HUES64 (cell line): ENCODE measurements around the gene HCFC1R1.

Experiments used
- H3K27ac ChIP-seq: 2 replicates; pipeline ENCODE4 v1.7.0; 2013; ENCODE audit warnings: low read depth, low read length, inconsistent platforms
- H3K27me3 ChIP-seq: 2 replicates; pipeline ENCODE4 v1.6.1; 2013; ENCODE audit warnings: mild to moderate bottlenecking, low read length; ENCODE audit not compliant: insufficient read depth
- H3K36me3 ChIP-seq: 2 replicates; pipeline ENCODE4 v1.6.1; 2013; ENCODE audit warnings: mild to moderate bottlenecking, low read length; ENCODE audit not compliant: insufficient read depth
- H3K4me1 ChIP-seq: 2 replicates; pipeline ENCODE4 v1.6.1; 2013; ENCODE audit warnings: mild to moderate bottlenecking, low read length, moderate library complexity; ENCODE audit not compliant: insufficient read depth
- H3K4me3 ChIP-seq: 2 replicates; pipeline ENCODE4 v1.5.1; 2013; ENCODE audit warnings: mild to moderate bottlenecking, low read length, moderate library complexity
- H3K9ac ChIP-seq: 2 replicates; pipeline ENCODE4 v1.6.1; 2013; ENCODE audit warnings: mild to moderate bottlenecking, low read depth, low read length
- H3K9me3 ChIP-seq: 2 replicates; pipeline ENCODE4 v1.6.1; 2013; ENCODE audit warnings: low read depth, low read length; ENCODE audit not compliant: insufficient read depth
- WGBS: fragments of 150-250, 120-280 bp; methylation state at CpG from one replicate; pipeline ENCODE4 v1.1.7; 2013; ENCODE audit warnings: missing lambda C conversion rate; 5-methylcytosine and 5-hydroxymethylcytosine counted together

Gene HCFC1R1

DNA sequence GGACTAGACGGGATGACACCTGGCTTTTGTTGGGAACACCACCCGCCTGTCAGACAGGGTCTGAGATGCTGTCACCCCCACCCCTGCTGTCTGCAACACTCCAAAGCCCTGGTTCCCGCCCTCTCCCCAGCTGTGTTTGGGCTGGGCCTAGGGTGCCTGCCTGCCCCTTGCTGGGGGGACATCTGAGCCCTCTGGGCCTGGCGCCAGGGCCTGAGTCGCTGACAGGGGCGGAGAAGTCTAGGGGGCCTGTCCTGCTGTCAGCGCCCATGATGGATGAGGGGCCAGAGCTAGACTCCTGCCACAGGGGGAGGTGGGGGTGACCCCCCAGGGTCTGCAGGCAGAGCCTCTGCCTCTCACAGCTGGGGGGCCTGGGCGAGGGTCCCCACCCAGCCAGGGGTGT, 35.9 kb downstream of the HCFC1R1 start:
- no peak overlapping the region for H3K9ac ChIP-seq
- no peaks in the 10 kb centered on the region for H3K9me3 ChIP-seq
- H3K27me3 ChIP-seq: no peaks in the 10 kb centered on the region

DNA sequence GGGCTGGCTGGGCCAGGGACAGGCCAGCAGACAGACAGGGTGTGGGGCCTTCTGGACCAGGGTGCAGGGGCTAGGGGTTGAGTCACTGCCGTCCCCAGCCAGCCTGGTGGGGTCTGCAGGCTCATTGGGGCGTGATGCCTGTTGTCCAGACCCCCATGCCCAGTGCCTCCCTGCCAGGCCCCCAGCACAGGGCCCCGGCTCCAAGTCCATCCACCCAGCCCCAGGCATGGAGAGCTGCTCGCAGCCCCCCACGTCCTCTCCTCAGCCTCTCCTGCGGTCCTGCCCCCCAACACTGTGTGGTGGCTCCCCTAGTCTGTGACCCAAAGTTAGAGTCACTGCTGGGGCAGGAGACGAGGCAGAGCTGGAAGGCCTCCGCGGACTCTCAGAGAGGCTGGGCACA, 36.5 kb downstream of the HCFC1R1 start:
- Histone ChIP-seq H3K27me3 (no peaks in the 10 kb centered on the region), H3K9ac (no peak overlapping the region), H3K4me1 (peaks cover 23% of the 10 kb centered on the region), H3K9me3 (no peaks in the 10 kb centered on the region), H3K4me3 (no peak overlapping the region), H3K36me3 (no peaks in the 10 kb centered on the region), H3K27ac (no peak overlapping the region)
- WGBS: 87% methylated on average over 9 of the region's 9 CpGs

More for the DNA sequence above, 35.9 kb downstream of the HCFC1R1 start:
- Histone ChIP-seq H3K4me1 (peaks cover 20% of the 10 kb centered on the region), H3K36me3 (no peaks in the 10 kb centered on the region), H3K27ac (no peak overlapping the region), H3K4me3 (no peak overlapping the region)
- WGBS: 70% methylated on average over 8 of the region's 8 CpGs

DNA sequence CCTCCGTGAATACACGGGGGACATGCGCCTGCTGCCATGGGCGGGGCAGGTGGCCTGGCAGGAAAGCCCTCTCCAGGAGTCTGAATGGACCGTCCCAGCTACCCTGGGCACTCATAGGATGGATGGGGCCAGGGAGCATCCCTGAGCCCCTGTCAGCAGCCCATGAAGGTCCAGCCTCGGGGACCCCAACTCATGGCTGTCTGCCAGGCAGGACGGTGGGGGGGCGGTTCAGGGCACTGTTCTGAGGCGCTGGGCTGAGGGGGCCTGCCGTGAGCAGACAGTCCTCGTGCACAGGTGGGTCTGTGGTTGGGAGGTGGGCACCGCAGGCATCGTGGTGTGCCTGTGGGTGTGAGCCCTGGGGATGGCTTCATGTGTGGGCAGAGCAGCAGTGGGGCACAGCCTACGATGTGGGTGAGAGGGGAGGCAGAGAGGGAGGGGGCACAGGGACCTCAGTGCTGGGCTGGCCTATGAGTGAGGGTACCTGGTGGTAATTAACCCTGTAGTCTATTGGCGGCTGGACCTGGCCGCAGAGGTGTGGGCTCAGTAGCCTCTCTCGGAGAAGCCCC, 37.0 kb downstream of the HCFC1R1 start:
- no peak overlapping the region for H3K9ac ChIP-seq
- WGBS: 90% methylated on average over 17 of the region's 17 CpGs
- H3K27ac ChIP-seq: no peak overlapping the region

DNA sequence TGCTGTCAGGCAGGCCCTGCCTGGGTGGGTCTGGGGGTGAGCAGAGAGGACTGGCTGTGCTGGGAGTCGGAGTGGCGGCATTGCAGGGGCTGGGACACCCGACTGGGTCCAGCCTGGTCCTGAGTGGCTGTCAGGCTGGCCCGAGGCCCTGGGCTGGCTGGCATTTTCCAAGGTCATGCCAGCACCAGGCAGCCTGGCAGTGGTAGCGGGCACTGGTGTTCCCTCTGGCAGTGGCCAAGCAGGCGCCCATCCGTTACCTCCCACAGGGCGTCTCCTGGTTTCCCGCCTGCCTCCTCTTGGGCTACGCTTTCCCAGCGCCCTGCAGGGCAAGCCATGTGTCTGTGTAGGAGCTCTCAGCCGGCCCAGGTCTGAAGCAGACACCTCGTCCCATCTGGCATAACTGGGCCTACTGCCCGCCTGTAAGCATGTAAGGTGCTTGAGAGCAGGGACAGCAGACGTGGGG, 37.8 kb downstream of the HCFC1R1 start:
- Histone ChIP-seq H3K4me1 (peaks cover 35% of the 10 kb centered on the region), H3K9me3 (no peaks in the 10 kb centered on the region), H3K4me3 (no peak overlapping the region), H3K9ac (no peak overlapping the region), H3K36me3 (no peaks in the 10 kb centered on the region), H3K27ac (no peak overlapping the region), H3K27me3 (no peaks in the 10 kb centered on the region)
- WGBS: 92% methylated on average over 15 of the region's 15 CpGs

More for the DNA sequence above, 37.0 kb downstream of the HCFC1R1 start:
- no peaks in the 10 kb centered on the region for H3K9me3 ChIP-seq
- no peaks in the 10 kb centered on the region for H3K36me3 ChIP-seq
- H3K4me1 ChIP-seq: peaks cover 29% of the 10 kb centered on the region
- H3K27me3 ChIP-seq: no peaks in the 10 kb centered on the region
- H3K4me3 ChIP-seq: no peak overlapping the region

DNA sequence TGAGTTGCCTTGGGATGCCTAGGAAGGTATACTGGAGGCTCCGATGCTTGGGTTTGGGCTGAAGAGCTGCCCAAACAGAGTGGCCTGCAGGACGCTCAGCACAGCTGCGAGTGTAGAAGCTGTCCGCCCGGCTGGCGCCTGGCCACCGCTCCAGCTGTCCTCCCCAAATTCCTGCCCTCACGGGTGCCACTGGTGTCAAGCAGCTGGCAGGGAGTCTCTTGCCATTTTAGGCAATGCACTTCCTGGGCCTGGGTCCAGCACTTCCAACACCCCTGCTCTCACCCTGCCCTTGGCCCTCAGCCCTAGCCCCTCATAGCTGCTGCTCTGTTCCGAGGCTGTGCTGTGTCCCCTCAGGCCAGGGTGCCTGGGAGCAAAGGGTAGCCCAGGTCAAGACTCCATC, 38.3 kb downstream of the HCFC1R1 start:
- no peak overlapping the region for H3K9ac ChIP-seq
- 92% methylated on average over 9 of the region's 9 CpGs for WGBS
- H3K9me3 ChIP-seq: no peaks in the 10 kb centered on the region
- H3K4me3 ChIP-seq: no peak overlapping the region
- H3K27ac ChIP-seq: no peak overlapping the region
- H3K27me3 ChIP-seq: no peaks in the 10 kb centered on the region
- H3K4me1 ChIP-seq: peaks cover 32% of the 10 kb centered on the region
- no peaks in the 10 kb centered on the region for H3K36me3 ChIP-seq

DNA sequence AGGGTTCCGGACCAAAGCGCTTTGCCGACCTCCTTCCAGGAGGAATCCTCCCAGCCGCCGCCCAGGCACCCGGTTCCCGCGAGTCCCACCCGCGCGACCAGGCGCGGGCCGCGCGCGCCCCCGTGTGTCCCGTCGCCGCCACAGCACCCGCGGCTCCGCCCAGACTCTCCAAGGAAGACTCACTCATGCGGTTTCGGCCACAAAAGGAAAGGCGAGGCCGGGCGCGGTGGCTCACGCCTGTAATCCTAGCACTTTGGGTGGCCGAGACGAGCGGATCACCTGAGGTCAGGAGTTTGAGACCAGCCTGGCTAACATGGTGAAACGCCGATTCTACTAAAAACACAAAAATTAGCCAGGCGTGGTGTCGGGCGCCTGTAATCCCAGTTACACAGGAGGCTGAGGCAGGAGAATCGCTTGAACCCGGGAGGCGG, 40.0 kb downstream of the HCFC1R1 start:
- H3K4me3 ChIP-seq: no peak overlapping the region
- H3K27ac ChIP-seq: no peak overlapping the region
- H3K27me3 ChIP-seq: no peaks in the 10 kb centered on the region
- H3K4me1 ChIP-seq: peaks cover 27% of the 10 kb centered on the region
- H3K9me3 ChIP-seq: no peaks in the 10 kb centered on the region
- WGBS: 16% methylated on average over 42 of the region's 42 CpGs
- H3K9ac ChIP-seq: no peak overlapping the region
- H3K36me3 ChIP-seq: no peaks in the 10 kb centered on the region

DNA sequence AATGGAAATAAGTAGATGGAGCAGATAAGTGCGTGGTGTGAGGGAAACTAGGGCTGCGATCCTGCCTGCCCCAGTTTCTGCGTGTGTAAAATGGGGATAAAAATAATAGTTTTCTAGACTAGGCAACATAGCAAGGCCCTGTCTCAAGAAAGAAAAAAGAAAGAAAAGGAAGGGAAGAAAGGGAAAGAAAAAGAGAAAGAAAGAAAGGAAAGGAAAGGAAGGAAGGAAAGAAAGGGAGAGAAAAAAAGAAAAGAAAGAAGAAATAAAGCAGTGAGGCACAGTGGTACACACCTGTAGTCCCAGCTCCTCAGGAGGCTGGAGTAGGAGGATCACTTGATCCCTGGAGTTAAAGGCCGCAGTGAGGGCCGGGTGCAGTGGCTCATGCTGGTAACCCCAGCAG, 41.3 kb downstream of the HCFC1R1 start:
- H3K27me3 ChIP-seq: no peaks in the 10 kb centered on the region
- H3K27ac ChIP-seq: peak overlapping the region; percentile 95
- H3K4me1 ChIP-seq: peaks cover 27% of the 10 kb centered on the region
- 67% methylated on average over 5 of the region's 5 CpGs for WGBS
- H3K9ac ChIP-seq: no peak overlapping the region
- H3K4me3 ChIP-seq: no peak overlapping the region
- H3K9me3 ChIP-seq: no peaks in the 10 kb centered on the region
- peaks cover 10% of the 10 kb centered on the region for H3K36me3 ChIP-seq

DNA sequence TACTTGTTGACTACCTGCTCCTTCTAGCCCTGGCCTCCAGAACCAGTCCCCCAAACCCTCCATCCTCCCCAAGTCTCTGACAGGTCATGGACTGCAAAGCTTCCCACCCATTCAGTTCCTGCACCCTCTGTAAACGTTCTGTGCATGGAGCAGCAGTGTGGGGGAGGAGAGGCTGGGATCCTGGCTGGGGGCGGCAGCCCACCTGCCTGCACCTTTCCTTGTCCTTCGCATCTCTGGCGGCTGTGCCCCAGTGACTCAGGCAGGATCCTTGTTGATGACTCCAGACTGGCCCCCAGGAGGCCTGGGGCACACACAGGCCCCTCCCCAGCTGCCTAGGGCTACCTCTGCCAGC, 41.9 kb downstream of the HCFC1R1 start:
- WGBS: 4% methylated on average over 4 of the region's 4 CpGs
- Histone ChIP-seq H3K36me3 (peaks cover 15% of the 10 kb centered on the region), H3K27me3 (no peaks in the 10 kb centered on the region), H3K9me3 (no peaks in the 10 kb centered on the region), H3K4me3 (peak overlapping the region; percentile 69), H3K4me1 (peaks cover 27% of the 10 kb centered on the region), H3K9ac (peak overlapping the region; percentile 91), H3K27ac (peak overlapping the region; percentile 95)

DNA sequence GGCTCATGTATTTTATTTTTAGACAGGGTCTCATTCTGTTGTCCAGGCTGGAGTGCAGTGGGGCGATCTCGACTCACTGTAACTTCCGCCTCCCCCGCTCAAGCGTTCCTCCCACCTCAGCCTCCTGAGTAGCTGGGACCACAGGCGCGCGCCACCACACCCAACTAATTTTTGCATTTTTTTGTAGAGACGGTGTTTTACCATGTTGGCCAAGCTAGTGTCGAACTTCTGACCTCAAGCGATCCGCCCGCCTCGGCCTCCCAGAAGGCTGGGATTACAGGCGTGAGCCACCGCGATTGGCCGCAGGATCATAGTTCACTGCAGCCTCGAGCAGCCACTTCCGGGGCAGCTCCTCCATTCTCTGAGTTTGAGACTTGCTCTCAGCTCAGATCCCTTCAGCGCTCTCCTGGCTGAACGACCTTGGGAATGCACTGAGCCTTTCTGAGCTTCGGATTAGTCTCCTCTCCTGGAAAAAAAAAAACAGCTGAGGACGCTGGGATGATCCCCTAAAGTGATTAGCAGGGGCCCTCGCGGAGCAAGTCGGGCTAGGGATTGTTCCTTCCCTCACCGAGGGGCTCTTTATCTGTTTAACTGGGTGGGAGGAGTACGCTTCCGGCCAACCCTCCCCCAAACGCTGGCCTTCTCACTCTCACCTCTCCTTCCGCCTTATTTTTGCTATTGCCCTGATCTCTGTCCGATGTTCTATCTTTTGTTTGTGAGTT, 42.4 kb downstream of the HCFC1R1 start:
- Histone ChIP-seq H3K36me3 (peaks cover 20% of the 10 kb centered on the region), H3K9me3 (no peaks in the 10 kb centered on the region), H3K27ac (peak overlapping the region; percentile 95), H3K4me3 (peak overlapping the region; percentile 69), H3K9ac (peak overlapping the region; percentile 91), H3K27me3 (no peaks in the 10 kb centered on the region), H3K4me1 (peaks cover 27% of the 10 kb centered on the region)
- WGBS: 14% methylated on average over 32 of the region's 33 CpGs

DNA sequence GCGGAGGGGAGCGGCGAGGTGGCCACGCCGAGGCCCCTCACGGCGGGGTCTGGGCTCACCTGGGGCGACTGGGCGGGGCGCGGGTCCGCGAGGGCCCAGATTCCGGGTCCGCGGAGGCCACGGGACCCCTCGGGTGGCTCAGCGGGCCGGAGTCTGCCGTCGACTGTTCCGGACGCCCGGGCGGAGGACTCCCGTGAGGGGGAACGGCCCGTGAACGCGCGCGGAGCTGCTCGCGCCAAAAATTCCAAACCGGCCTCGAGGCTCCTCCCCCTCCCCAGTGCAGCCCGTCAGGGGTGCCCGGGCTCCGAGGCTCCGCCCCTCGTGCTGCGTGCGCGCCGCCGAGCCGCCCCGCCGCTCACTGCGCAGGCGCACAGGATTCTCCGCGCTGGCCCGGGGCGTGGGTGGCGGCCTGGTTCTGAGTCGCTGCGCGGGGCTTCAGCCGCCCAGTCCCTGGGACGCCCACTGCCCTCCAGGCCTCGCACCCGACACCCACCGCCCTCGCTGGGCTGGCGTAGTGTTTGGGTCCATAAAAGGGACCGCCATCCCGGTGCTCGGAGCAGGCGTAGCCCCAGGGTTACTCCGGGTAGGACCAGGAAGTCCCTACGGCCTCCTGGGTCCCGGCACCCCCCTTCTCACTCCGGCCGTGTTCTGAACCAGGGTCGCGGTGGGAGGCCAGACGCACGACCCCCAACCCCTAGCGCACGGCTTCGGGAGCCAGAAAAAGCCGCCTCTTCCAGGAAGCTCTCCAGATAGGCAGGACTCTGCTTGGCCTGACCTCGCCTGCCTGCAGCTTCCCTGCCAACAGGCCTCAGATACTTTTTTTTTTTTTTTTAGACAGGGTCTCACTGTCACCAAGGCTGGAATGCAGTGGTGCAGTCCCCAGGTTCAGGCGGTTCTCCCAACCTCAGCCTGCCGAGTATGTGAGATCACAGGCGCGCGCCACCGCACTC, 43.2 kb downstream of the HCFC1R1 start, which contains the start of gene PKMYT1:
PKMYT1 (minus strand) TSS at position 220 of the 950 bp plus-strand sequence. CDS start 789 bp downstream, outside the sequence.
- 4% methylated on average over 91 of the region's 91 CpGs for WGBS
- Histone ChIP-seq H3K9me3 (no peaks in the 10 kb centered on the region), H3K36me3 (peaks cover 29% of the 10 kb centered on the region), H3K4me1 (peaks cover 27% of the 10 kb centered on the region), H3K27ac (peak within 1 kb of the TSS; percentile 95), H3K4me3 (peak within 1 kb of the TSS; percentile 69), H3K9ac (peak within 1 kb of the TSS; percentile 91), H3K27me3 (no peaks in the 10 kb centered on the region)
